HG03469 (cell line): ENCODE results near the gene AQP12A.
"Not testable (repeated sequence)": the region's sequence is repeated elsewhere in the genome, so short reads cannot be mapped to it uniquely, and the experiment has no call there.

Experiments used
- ATAC-seq: cut with Tn5 transposase; IDR thresholded peaks from one replicate; pipeline ENCODE4 v1.9.1; 2021; ENCODE audit warnings: mild to moderate bottlenecking, moderate library complexity, moderate number of reproducible peaks; ENCODE audit not compliant: unreplicated experiment

The AQP12A gene

GRCh38 chr2:240691631-240692420 is at the start of gene AQP12A:
TSS of gene AQP12A (plus strand) at chr2:240691866. CDS start at chr2:240691914, 48 bp downstream.
- ATAC-seq: not testable (repeated sequence)

- no peak for ATAC-seq
Measured at GRCh38 chr2:240642061-240642805, 49.4 kb upstream of the AQP12A start.

GRCh38 chr2:240642806-240643092 is 48.9 kb upstream of the AQP12A start:
- ATAC-seq: no peak

- ATAC-seq: no peak
Measured at GRCh38 chr2:240643093-240643810, 48.4 kb upstream of the AQP12A start.

- no peak for ATAC-seq
Measured at GRCh38 chr2:240643811-240644150, 47.9 kb upstream of the AQP12A start.

GRCh38 chr2:240644171-240644651 is 47.5 kb upstream of the AQP12A start:
- no peak for ATAC-seq

GRCh38 chr2:240644859-240645301 is 46.8 kb upstream of the AQP12A start:
- ATAC-seq: no peak

- no peak for ATAC-seq
Measured at GRCh38 chr2:240645346-240645745, 46.3 kb upstream of the AQP12A start.

GRCh38 chr2:240645801-240646175 is 45.9 kb upstream of the AQP12A start:
- no peak for ATAC-seq

GRCh38 chr2:240646176-240646899 is 45.3 kb upstream of the AQP12A start:
- ATAC-seq: no peak

GRCh38 chr2:240646900-240647502 is 44.7 kb upstream of the AQP12A start:
- ATAC-seq: no peak

- ATAC-seq: no peak
Measured at GRCh38 chr2:240647503-240648154, 44.0 kb upstream of the AQP12A start.

- ATAC-seq: no peak
Measured at GRCh38 chr2:240648155-240648649, 43.5 kb upstream of the AQP12A start.

- no peak for ATAC-seq
Measured at GRCh38 chr2:240648650-240649275, 42.9 kb upstream of the AQP12A start.

GRCh38 chr2:240649331-240649730 is 42.3 kb upstream of the AQP12A start:
- ATAC-seq: no peak

GRCh38 chr2:240650254-240650965 is 41.3 kb upstream of the AQP12A start:
- no peak for ATAC-seq

- no peak for ATAC-seq
Measured at GRCh38 chr2:240651185-240651584, 40.5 kb upstream of the AQP12A start.

GRCh38 chr2:240655931-240656886 is 35.5 kb upstream of the AQP12A start:
- no peak for ATAC-seq
